IMR-90 (cell line): ENCODE measurements around the gene ALDOA. TPM values are rescaled to one million over a fixed set of nuclear protein-coding genes. Genes with fewer than 3 reads are reported as not detected.

Experiments
- ATAC-seq: fragments of 200-7000 bp; cut with Tn5 transposase; 2 replicates; pipeline ENCODE4 v1.9.1; 2020; ENCODE audit warnings: low read depth, mild to moderate bottlenecking, moderate library complexity
- BruUV-seq: library from RNA; stranded (reverse); fragments of 400-500 nt; replicated peaks from 2 replicates; lab custom pipeline; 2021; lab: Mats Ljungman, UMichigan
- CTCF ChIA-PET: fragments of 300-600 bp; formaldehyde crosslinking; extraction: SDS; loops from one replicate; lab custom pipeline; 2021; ENCODE audit warnings: antibody characterized with exemption; lab: Yijun Ruan, JAX
- POLR2A ChIA-PET: fragments of 300-600 bp; sonication (Branson Sonifier 250); formaldehyde crosslinking; loops from one replicate; lab custom pipeline; 2022; ENCODE audit warnings: antibody characterized with exemption; ENCODE audit not compliant: unreplicated experiment; lab: Charles Lee
- DNase-seq: peaks from one replicate; pipeline ENCODE4 v3.0.0; 2013
- H2AFZ ChIP-seq: replicated peaks from 2 replicates; pipeline ENCODE3; 2013; ENCODE audit warnings: low read length, mild to moderate bottlenecking; ENCODE audit not compliant: poor library complexity
- H2AK5ac ChIP-seq: 2 replicates; pipeline ENCODE4 v1.6.1; 2013; ENCODE audit warnings: low read depth, low read length, inconsistent platforms
- H2AK9ac ChIP-seq: replicated peaks from 2 replicates; pipeline ENCODE3; 2013; ENCODE audit warnings: mild to moderate bottlenecking, low read depth, low read length, moderate library complexity; ENCODE audit not compliant: poor library complexity
- H2BK120ac ChIP-seq: 2 replicates; pipeline ENCODE4 v1.6.1; 2013; ENCODE audit warnings: low read depth, low read length, inconsistent platforms
- H2BK15ac ChIP-seq: 3 replicates; pipeline ENCODE4 v1.6.1; 2013; ENCODE audit warnings: low read depth, low read length, inconsistent platforms
- H2BK20ac ChIP-seq: 2 replicates; pipeline ENCODE4 v1.6.1; 2013; ENCODE audit warnings: low read depth, mild to moderate bottlenecking, inconsistent platforms, low read length, moderate library complexity
- H2BK5ac ChIP-seq: 2 replicates; pipeline ENCODE4 v1.6.1; 2013; ENCODE audit warnings: mild to moderate bottlenecking, low read depth, low read length, inconsistent platforms; ENCODE audit not compliant: poor library complexity, severe bottlenecking
- H3K14ac ChIP-seq: replicated peaks from 2 replicates; pipeline ENCODE4 v1.6.1; 2013; ENCODE audit warnings: low read depth, low read length, inconsistent platforms
- H3K18ac ChIP-seq: 2 replicates; pipeline ENCODE4 v1.6.1; 2013; ENCODE audit warnings: low read depth, low read length, control low read depth
- H3K23ac ChIP-seq: 2 replicates; pipeline ENCODE4 v1.6.1; 2013; ENCODE audit warnings: low read depth, low read length, inconsistent platforms
- H3K27ac ChIP-seq: 2 replicates; pipeline ENCODE4 v1.5.1; 2013; ENCODE audit warnings: mild to moderate bottlenecking, control low read depth, low read length; ENCODE audit not compliant: insufficient read depth
- H3K27me3 ChIP-seq: 2 replicates; pipeline ENCODE4 v1.6.1; 2013; ENCODE audit warnings: low read length; ENCODE audit not compliant: control insufficient read depth, insufficient read depth
- H3K36me3 ChIP-seq: 2 replicates; pipeline ENCODE4 v1.6.1; 2013; ENCODE audit warnings: low read length, mixed read lengths; ENCODE audit not compliant: control insufficient read depth, insufficient read depth
- H3K4ac ChIP-seq: 2 replicates; pipeline ENCODE4 v1.6.1; 2013; ENCODE audit warnings: low read depth, low read length, inconsistent platforms
- H3K4me1 ChIP-seq: 2 replicates; pipeline ENCODE4 v1.6.1; 2013; ENCODE audit warnings: low read length, mixed read lengths; ENCODE audit not compliant: control insufficient read depth, insufficient read depth
- H3K4me2 ChIP-seq: 2 replicates; pipeline ENCODE4 v1.6.1; 2013; ENCODE audit warnings: low read depth, mild to moderate bottlenecking, control low read depth, low read length, moderate library complexity
- H3K4me3 ChIP-seq: 2 replicates; pipeline ENCODE4 v1.5.1; 2013; ENCODE audit warnings: low read depth, mild to moderate bottlenecking, control low read depth, low read length, moderate library complexity; ENCODE audit not compliant: insufficient read depth
- H3K56ac ChIP-seq: 2 replicates; pipeline ENCODE4 v1.6.1; 2013; ENCODE audit warnings: low read length, inconsistent platforms; ENCODE audit not compliant: insufficient read depth; ENCODE audit errors: extremely low read depth
- H3K79me1 ChIP-seq, 2 experiments: 2 replicates each; pipeline ENCODE4 v1.6.1; 2013; ENCODE audit warnings: low read length in 2 of 2, inconsistent platforms in 1 of 2, low read depth in 1 of 2
- H3K9ac ChIP-seq: 2 replicates; pipeline ENCODE4 v1.6.1; 2013; ENCODE audit warnings: low read depth, low read length, control low read depth
- H3K9me1 ChIP-seq: 2 replicates; pipeline ENCODE4 v1.6.1; 2013; ENCODE audit warnings: low read length, inconsistent platforms; ENCODE audit not compliant: insufficient read depth
- H3K9me3 ChIP-seq: 2 replicates; pipeline ENCODE4 v1.6.1; 2013; ENCODE audit warnings: low read length; ENCODE audit not compliant: control insufficient read depth, insufficient read depth
- H4K20me1 ChIP-seq: 2 replicates; pipeline ENCODE4 v1.6.1; 2013; ENCODE audit warnings: low read length, inconsistent platforms; ENCODE audit not compliant: insufficient read depth
- H4K5ac ChIP-seq: 2 replicates; pipeline ENCODE4 v1.6.1; 2013; ENCODE audit warnings: mild to moderate bottlenecking, low read depth, low read length, control low read depth
- H4K8ac ChIP-seq, 2 experiments: 2 replicates each; pipeline ENCODE4 v1.6.1; 2013; ENCODE audit warnings: low read depth in 2 of 2, low read length in 2 of 2, control low read depth in 1 of 2, inconsistent platforms in 1 of 2
- H4K91ac ChIP-seq: 2 replicates; pipeline ENCODE4 v1.6.1; 2013; ENCODE audit warnings: low read depth, low read length, inconsistent platforms; ENCODE audit not compliant: insufficient read depth
- CHD1 ChIP-seq: IDR thresholded peaks from 2 replicates; pipeline ENCODE4 v1.6.1; 2012; ENCODE audit warnings: low read depth, low read length, improper control_type of control experiment
- FOS ChIP-seq: fragments of 150-350 bp; IDR thresholded peaks from 2 replicates; pipeline ENCODE4 v1.6.1; 2016; ENCODE audit warnings: low read depth, low read length
- MAZ ChIP-seq: IDR thresholded peaks from 2 replicates; pipeline ENCODE4 v1.6.1; 2012; ENCODE audit warnings: low read depth, mild to moderate bottlenecking, low read length, improper control_type of control experiment, moderate library complexity, borderline replicate concordance
- MXI1 ChIP-seq: IDR thresholded peaks from 2 replicates; pipeline ENCODE4 v1.6.1; 2012; ENCODE audit warnings: low read depth, mild to moderate bottlenecking, low read length, moderate library complexity, borderline replicate concordance
- POLR2A ChIP-seq: IDR thresholded peaks from 2 replicates; pipeline ENCODE4 v1.6.1; 2012; ENCODE audit warnings: mild to moderate bottlenecking, low read depth, low read length
- RAD21 ChIP-seq: IDR thresholded peaks from 2 replicates; pipeline ENCODE4 v1.6.1; 2012; ENCODE audit warnings: low read length, improper control_type of control experiment
- RCOR1 ChIP-seq: IDR thresholded peaks from 2 replicates; pipeline ENCODE4 v1.6.1; 2012; ENCODE audit warnings: mild to moderate bottlenecking, low read length, improper control_type of control experiment; ENCODE audit not compliant: insufficient replicate concordance
- WGBS, 2 experiments: methylation state at CpG; one replicate each; pipeline versions ENCODE4 v1.1.5 to v1.1.7; 2013; ENCODE audit warnings: missing lambda C conversion rate in 2 of 2; ENCODE audit not compliant: insufficient read length in 1 of 2; ENCODE audit errors: extremely low coverage in 2 of 2; 5-methylcytosine and 5-hydroxymethylcytosine counted together
- dilution Hi-C: fragments of 300-500 bp; cut with HindIII; formaldehyde crosslinking; loops from one replicate; pipeline ENCODE4 v1.14.3; 2018; ENCODE audit warnings: low sequenced_read_pairs; ENCODE audit not compliant: unreplicated experiment
- in situ Hi-C: fragments of 300-500 bp; cut with MboI; formaldehyde crosslinking; loops from 3 replicates; pipeline ENCODE4 v1.14.3; 2019; ENCODE audit warnings: low sequenced_read_pairs, inconsistent platforms, mixed read lengths
- intact Hi-C: fragments of 100-400 bp; cut with micrococcal nuclease; formaldehyde crosslinking; loops from 2 replicates; pipeline ENCODE4 v1.10.0; 2022
- polyA plus RNA-seq, 3 experiments: library from polyadenylated mRNA; depleted of rRNA; stranded (reverse); fragments of >200 nt; gene quantifications; 2 replicates each; pipeline ENCODE4 v1.2.3, GENCODE V29; 2012; ENCODE audit warnings: low replicate concordance in 1 of 3
- total RNA-seq: library from RNA; depleted of rRNA; stranded (reverse); fragments of >200 nt; gene quantifications from 2 replicates; pipeline ENCODE4 v1.2.3, GENCODE V29; 2012

The ALDOA gene
- total and polyA plus RNA-seq, 2 of the 4 experiments (the other 2 are of a cell fraction), result 1,697 to 1,990 TPM

DNA sequence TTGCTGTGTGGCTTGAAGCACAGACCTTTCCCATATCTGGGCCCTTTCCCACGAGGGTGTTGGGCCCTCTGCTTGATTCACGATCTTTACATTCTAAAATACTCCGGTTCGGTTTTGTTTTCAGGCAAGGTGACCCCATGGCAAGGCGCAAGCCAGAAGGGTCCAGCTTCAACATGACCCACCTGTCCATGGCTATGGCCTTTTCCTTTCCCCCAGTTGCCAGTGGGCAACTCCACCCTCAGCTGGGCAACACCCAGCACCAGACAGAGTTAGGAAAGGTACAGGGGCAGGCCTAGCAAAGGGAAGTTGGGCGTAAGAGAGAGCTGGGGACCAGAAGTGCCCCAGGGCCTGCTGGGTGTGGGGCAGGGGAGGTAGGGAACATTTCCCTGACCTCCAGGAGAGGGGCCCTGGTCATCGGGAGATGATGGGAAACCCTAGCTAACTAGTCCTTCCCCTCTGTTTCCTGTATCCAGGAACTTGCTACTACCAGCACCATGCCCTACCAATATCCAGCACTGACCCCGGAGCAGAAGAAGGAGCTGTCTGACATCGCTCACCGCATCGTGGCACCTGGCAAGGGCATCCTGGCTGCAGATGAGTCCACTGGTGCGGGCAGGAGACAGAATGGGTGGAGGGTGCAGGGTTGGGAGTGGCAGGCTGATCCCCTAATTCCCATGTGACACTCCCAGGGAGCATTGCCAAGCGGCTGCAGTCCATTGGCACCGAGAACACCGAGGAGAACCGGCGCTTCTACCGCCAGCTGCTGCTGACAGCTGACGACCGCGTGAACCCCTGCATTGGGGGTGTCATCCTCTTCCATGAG lies 1.4 kb downstream of the ALDOA start:
- ChIA-PET CTCF (no interaction called here), POLR2A (interaction anchor here (1.0 kb wide), 1 partner anchor 12 kb away, joined by 3 read pairs; no protein-coding TSS in a partner anchor)
- no peak overlapping the region for H4K5ac ChIP-seq
- H2AK5ac ChIP-seq, result peak overlapping the region; percentile 98; the same call in 1 of the 2 replicates
- H3K9me3 ChIP-seq, result no peaks in the 10 kb centered on the region
- no TSS peak for BruUV-seq
- ATAC-seq (no peak), DNase-seq (no peak)
- H3K4ac ChIP-seq, result peak overlapping the region; percentile 96
- H3K18ac ChIP-seq, result no peak overlapping the region
- no peak overlapping the region for H2BK20ac ChIP-seq
- dilution Hi-C loops, result no loop called here
- H2BK15ac ChIP-seq, result no peak overlapping the region
- H4K8ac ChIP-seq, result no peak overlapping the region; a peak in 2 of 4 replicates
- peak overlapping the region; percentile 96 for H3K9ac ChIP-seq
- H3K27me3 ChIP-seq, result no peaks in the 10 kb centered on the region
- H4K91ac ChIP-seq, result 0 out of 2 replicates have a peak overlapping the region, but pooled peaks have one; percentile 96
- TF ChIP-seq MXI1, result no peak
- TF ChIP-seq FOS, result no peak
- TF ChIP-seq RCOR1, result no peak
- no peak; the same call in 1 of the 2 replicates for TF ChIP-seq POLR2A
- 0 out of 2 replicates have a peak, but pooled peaks have one; percentile 10 for TF ChIP-seq MAZ
- TF ChIP-seq RAD21, result no peak
- no peak for TF ChIP-seq CHD1
- peak overlapping the region; percentile 96 for H3K4me2 ChIP-seq
- peaks cover 23% of the 10 kb centered on the region for H3K9me1 ChIP-seq
- H3K56ac ChIP-seq, result peak overlapping the region; percentile 89
- in situ Hi-C loops, result no loop called here
- peaks cover 32% of the 10 kb centered on the region for H3K4me1 ChIP-seq
- peak overlapping the region; percentile 85 for H3K4me3 ChIP-seq
- H2BK5ac ChIP-seq, result peak overlapping the region; percentile 98
- WGBS, 2 experiments, result 26% methylated on average over 6 of the region's 21 CpGs; no CpG with 5 or more reads in 1 of the 2 experiments
- H2BK120ac ChIP-seq, result no peak overlapping the region
- peak overlapping the region; percentile 65 for H2AFZ ChIP-seq
- H3K36me3 ChIP-seq, result peaks cover 50% of the 10 kb centered on the region
- H3K27ac ChIP-seq, result peak overlapping the region; percentile 99
- H3K23ac ChIP-seq, result peak overlapping the region; percentile 98
- H3K79me1 ChIP-seq, result peaks cover 30 to 65% of the 10 kb centered on the region in 2 experiments
- H3K14ac ChIP-seq, result peak overlapping the region; percentile 98
- peaks cover 63% of the 10 kb centered on the region for H4K20me1 ChIP-seq
- peak overlapping the region; percentile 100 for H2AK9ac ChIP-seq
- intact Hi-C loops, result no loop called here
